Activated naive CD4-positive, alpha-beta T cell treated with anti-CD3 and anti-CD28 coated beads, Interleukin-2, amount 10 ng/mL, durations not matched to agents 7 days and 5 days (primary cell): Measurements from ENCODE around the gene THSD8.

Experiments used
- CTCF ChIA-PET: fragments of 350-600 bp; sonication (Branson Sonifier 250); formaldehyde crosslinking; loops from one replicate; lab custom pipeline; 2021; ENCODE audit warnings: antibody characterized with exemption; lab: Charles Lee
- DNase-seq: peaks from one replicate; pipeline ENCODE4 v3.0.0-alpha.2; 2020
- H3K27ac Mint-ChIP-seq: one replicate; pipeline ENCODE4 v1.8.0; 2021; ENCODE audit warnings: mild to moderate bottlenecking, moderate library complexity, mixed read lengths
- H3K27me3 Mint-ChIP-seq: one replicate; pipeline ENCODE4 v1.8.0; 2021; ENCODE audit warnings: mild to moderate bottlenecking, mixed read lengths
- H3K36me3 Mint-ChIP-seq: one replicate; pipeline ENCODE4 v1.8.0; 2021; ENCODE audit warnings: mixed read lengths
- H3K4me1 Mint-ChIP-seq: one replicate; pipeline ENCODE4 v1.8.0; 2021; ENCODE audit warnings: mixed read lengths
- H3K4me3 Mint-ChIP-seq: one replicate; pipeline ENCODE4 v1.8.0; 2021; ENCODE audit warnings: mild to moderate bottlenecking, moderate library complexity, mixed read lengths
- H3K9me3 Mint-ChIP-seq: one replicate; pipeline ENCODE4 v1.8.0; 2021; ENCODE audit warnings: mixed read lengths

Gene THSD8

GRCh38 chr19:12784394-12784870 lies 17.4 kb upstream of the THSD8 start:
- Mint-ChIP-seq H3K27ac (no peak overlapping the region), H3K9me3 (no peaks in the 10 kb centered on the region), H3K27me3 (no peaks in the 10 kb centered on the region), H3K4me1 (peaks cover 38% of the 10 kb centered on the region), H3K4me3 (no peak overlapping the region), H3K36me3 (no peaks in the 10 kb centered on the region)
- peak; percentile 47 for DNase-seq
- CTCF ChIA-PET: interaction anchor here (30.6 kb wide), 1 partner anchor 13 kb away, joined by 706 read pairs; the partner anchor contains the start of genes JUNB, PRDX2 and THSD8

GRCh38 chr19:12784871-12785430 lies 16.9 kb upstream of the THSD8 start:
- peak; percentile 39 for DNase-seq
- H3K4me3 Mint-ChIP-seq: no peak overlapping the region

DNA sequence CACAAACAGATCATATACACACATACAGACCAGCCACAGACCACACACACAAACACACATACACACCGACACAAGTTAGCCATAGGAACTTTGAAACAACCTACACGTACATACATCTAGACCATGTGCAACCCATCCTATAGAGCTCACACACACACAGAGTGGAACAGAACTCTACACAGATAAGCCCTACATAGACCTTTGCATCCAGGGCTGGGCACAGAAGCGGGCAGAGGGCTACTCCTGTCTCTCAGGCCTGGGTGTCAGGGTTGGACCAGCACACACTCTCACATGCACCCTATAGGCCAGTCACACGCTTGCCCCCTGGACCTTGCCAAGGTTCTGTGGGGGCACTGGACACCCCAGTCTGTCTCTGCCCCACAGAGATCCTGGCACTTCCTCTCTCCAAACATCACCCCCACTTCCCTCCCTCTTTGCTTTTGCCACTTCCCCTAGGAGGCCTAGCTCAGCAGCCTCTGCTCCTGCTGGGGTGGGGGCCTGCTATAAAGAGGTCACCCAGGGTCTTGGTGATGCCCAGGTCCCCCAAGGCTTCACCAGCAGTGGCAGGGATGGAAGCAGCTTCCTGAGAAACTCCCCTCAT lies 16.3 kb upstream of the THSD8 start:
- CTCF ChIA-PET: interaction anchor here (1.3 kb wide), 1 partner anchor 10 kb away, joined by 6 read pairs; no protein-coding TSS in a partner anchor
- Mint-ChIP-seq H3K9me3 (no peaks in the 10 kb centered on the region), H3K4me3 (no peak overlapping the region), H3K27ac (no peak overlapping the region), H3K36me3 (no peaks in the 10 kb centered on the region), H3K27me3 (no peaks in the 10 kb centered on the region), H3K4me1 (peaks cover 34% of the 10 kb centered on the region)
- no peak for DNase-seq

More at GRCh38 chr19:12784871-12785430, 16.9 kb upstream of the THSD8 start:
- CTCF ChIA-PET: interaction anchor here (1.3 kb wide), 1 partner anchor 11 kb away, joined by 6 read pairs; no protein-coding TSS in a partner anchor
- Mint-ChIP-seq H3K36me3 (no peaks in the 10 kb centered on the region), H3K9me3 (no peaks in the 10 kb centered on the region), H3K27ac (no peak overlapping the region), H3K4me1 (peaks cover 33% of the 10 kb centered on the region), H3K27me3 (no peaks in the 10 kb centered on the region)

DNA sequence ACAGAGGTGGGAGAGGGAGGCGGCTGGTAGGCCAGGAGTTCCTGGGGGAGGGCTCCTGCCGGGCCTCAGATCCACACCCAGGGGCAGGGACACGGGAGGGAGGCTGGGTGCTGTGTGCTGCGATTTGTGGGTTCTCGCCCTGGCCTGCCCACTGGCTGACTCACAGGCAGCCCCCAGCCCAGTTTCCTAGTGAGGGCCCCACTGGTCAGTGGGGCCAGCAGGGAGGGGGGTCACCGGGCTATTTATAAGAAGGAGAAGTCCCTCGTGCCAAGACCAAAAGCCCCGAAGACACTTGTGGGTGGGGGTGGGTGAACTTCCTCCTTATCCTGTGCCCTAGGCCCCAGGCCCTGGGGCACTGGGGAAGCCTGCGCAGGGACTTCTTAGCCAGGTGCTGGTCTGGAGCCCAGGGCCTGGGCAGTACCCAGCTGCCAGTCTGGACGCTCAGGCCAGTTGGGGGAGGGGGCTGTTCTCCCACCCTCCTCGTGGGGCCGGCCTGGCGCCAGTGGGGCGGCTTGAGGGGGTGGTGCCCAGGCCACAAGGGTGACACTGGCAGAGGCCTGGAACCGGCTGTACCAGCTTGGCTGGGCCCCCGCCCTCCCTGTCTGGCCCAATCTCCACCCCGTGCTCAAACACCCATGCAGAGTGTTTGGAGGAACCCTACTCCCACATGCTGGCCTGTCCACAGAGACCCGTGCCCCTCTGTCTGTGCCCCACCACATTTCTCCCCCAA lies 15.6 kb upstream of the THSD8 start:
- H3K27me3 Mint-ChIP-seq: peaks cover 2% of the 10 kb centered on the region
- H3K4me3 Mint-ChIP-seq: no peak overlapping the region
- CTCF ChIA-PET: interaction anchor here (1.3 to 3.5 kb wide), 3 partner anchors 9 to 20 kb away, joined by 3 to 31 read pairs (median 6); no protein-coding TSS in a partner anchor
- peaks cover 40% of the 10 kb centered on the region for H3K4me1 Mint-ChIP-seq
- peak; percentile 38 for DNase-seq
- H3K36me3 Mint-ChIP-seq: no peaks in the 10 kb centered on the region
- peak overlapping the region; percentile 47 for H3K27ac Mint-ChIP-seq
- H3K9me3 Mint-ChIP-seq: no peaks in the 10 kb centered on the region

- no peaks in the 10 kb centered on the region for H3K9me3 Mint-ChIP-seq
- DNase-seq: no peak
- H3K4me1 Mint-ChIP-seq: peaks cover 34% of the 10 kb centered on the region
- H3K36me3 Mint-ChIP-seq: no peaks in the 10 kb centered on the region
- CTCF ChIA-PET: interaction anchor here (1.4 to 3.5 kb wide), 2 partner anchors 9 to 21 kb away, joined by 3 to 31 read pairs; no protein-coding TSS in a partner anchor
- H3K27me3 Mint-ChIP-seq: peaks cover 3% of the 10 kb centered on the region
- H3K4me3 Mint-ChIP-seq: no peak overlapping the region
- H3K27ac Mint-ChIP-seq: no peak overlapping the region
Observed at GRCh38 chr19:12786952-12787351, 14.9 kb upstream of the THSD8 start.

DNA sequence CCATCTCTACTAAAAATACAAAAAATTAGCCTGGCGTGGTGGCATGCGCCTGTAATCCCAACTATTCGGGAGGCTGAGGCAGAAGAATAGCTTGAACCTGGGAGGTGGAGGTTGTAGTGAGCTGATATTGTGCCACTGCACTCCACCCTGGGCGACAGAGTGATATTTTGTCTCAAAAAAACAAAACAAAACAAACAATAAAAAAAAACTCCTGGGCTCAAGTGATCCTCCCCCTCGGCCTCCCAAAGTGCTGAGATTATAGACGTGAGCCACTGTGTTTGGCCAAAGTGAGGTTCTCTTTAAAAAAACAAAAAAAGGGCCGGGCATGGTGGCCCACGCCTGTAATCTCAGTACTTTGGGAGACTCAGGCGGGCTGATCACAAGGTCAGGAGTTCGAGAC lies 14.4 kb upstream of the THSD8 start:
- H3K4me1 Mint-ChIP-seq: peaks cover 31% of the 10 kb centered on the region
- CTCF ChIA-PET: interaction anchor here (1.4 to 3.5 kb wide), 2 partner anchors 10 to 21 kb away, joined by 3 to 31 read pairs; no protein-coding TSS in a partner anchor
- peaks cover 3% of the 10 kb centered on the region for H3K27me3 Mint-ChIP-seq
- H3K4me3 Mint-ChIP-seq: no peak overlapping the region
- no peaks in the 10 kb centered on the region for H3K9me3 Mint-ChIP-seq
- no peak for DNase-seq
- peaks cover 2% of the 10 kb centered on the region for H3K36me3 Mint-ChIP-seq
- H3K27ac Mint-ChIP-seq: no peak overlapping the region

- Mint-ChIP-seq H3K27me3 (peaks cover 4% of the 10 kb centered on the region), H3K36me3 (peaks cover 5% of the 10 kb centered on the region), H3K4me1 (peaks cover 28% of the 10 kb centered on the region), H3K27ac (peak overlapping the region; percentile 89), H3K9me3 (no peaks in the 10 kb centered on the region), H3K4me3 (no peak overlapping the region)
- no peak for DNase-seq
- CTCF ChIA-PET: interaction anchor here (0.8 to 3.5 kb wide), 4 partner anchors 11 to 22 kb away, joined by 3 to 31 read pairs (median 6); no protein-coding TSS in a partner anchor
Observed at GRCh38 chr19:12788042-12788681, 13.7 kb upstream of the THSD8 start.

DNA sequence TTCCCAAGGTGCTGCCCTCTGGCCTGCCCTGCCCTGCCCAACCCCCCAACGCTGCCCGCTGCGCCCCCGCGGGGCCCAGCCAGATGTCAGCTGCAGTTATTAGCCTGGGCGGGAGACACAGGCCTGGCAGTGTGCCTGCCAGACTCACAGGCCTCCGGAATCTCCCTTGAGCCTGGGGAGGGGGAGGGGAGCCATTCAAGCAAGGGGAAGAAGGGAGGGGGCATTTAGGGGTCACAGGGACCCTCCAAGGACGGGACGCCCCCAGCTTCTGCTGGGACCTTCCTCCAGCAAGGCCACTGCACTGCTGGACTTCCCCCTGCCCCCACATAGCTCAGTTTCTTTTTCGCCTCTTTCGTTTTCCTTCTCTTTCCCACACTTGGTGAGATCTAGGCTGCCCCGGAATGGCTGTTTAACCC lies 13.2 kb upstream of the THSD8 start:
- peak; percentile 35 for DNase-seq
- Mint-ChIP-seq H3K4me3 (peak overlapping the region; percentile 80), H3K27me3 (peaks cover 7% of the 10 kb centered on the region), H3K4me1 (peaks cover 23% of the 10 kb centered on the region), H3K9me3 (no peaks in the 10 kb centered on the region), H3K27ac (peak overlapping the region; percentile 89), H3K36me3 (peaks cover 8% of the 10 kb centered on the region)
- CTCF ChIA-PET: interaction anchor here (0.8 to 3.5 kb wide), 4 partner anchors 11 to 23 kb away, joined by 3 to 31 read pairs (median 6); no protein-coding TSS in a partner anchor

GRCh38 chr19:12789098-12789903 lies 12.6 kb upstream of the THSD8 start:
- no peak for DNase-seq
- H3K4me1 Mint-ChIP-seq: peaks cover 27% of the 10 kb centered on the region
- CTCF ChIA-PET: interaction anchor here (0.8 to 3.5 kb wide), 4 partner anchors 10 to 23 kb away, joined by 3 to 31 read pairs (median 6); no protein-coding TSS in a partner anchor
- H3K27me3 Mint-ChIP-seq: peaks cover 7% of the 10 kb centered on the region
- peak overlapping the region; percentile 99 for H3K27ac Mint-ChIP-seq
- peak overlapping the region; percentile 92 for H3K4me3 Mint-ChIP-seq
- H3K9me3 Mint-ChIP-seq: no peaks in the 10 kb centered on the region
- H3K36me3 Mint-ChIP-seq: peaks cover 8% of the 10 kb centered on the region

GRCh38 chr19:12789904-12790619 lies 11.8 kb upstream of the THSD8 start:
- H3K4me3 Mint-ChIP-seq: peak overlapping the region; percentile 92
- DNase-seq: peak; percentile 95
- H3K4me1 Mint-ChIP-seq: peaks cover 34% of the 10 kb centered on the region
- peaks cover 7% of the 10 kb centered on the region for H3K27me3 Mint-ChIP-seq
- H3K36me3 Mint-ChIP-seq: peaks cover 8% of the 10 kb centered on the region
- peak overlapping the region; percentile 99 for H3K27ac Mint-ChIP-seq
- CTCF ChIA-PET: interaction anchor here (1.4 to 14.0 kb wide), 4 partner anchors 9 to 24 kb away, joined by 4 to 706 read pairs (median 20); partner anchors contain the start of gene HOOK2
- no peaks in the 10 kb centered on the region for H3K9me3 Mint-ChIP-seq

DNA sequence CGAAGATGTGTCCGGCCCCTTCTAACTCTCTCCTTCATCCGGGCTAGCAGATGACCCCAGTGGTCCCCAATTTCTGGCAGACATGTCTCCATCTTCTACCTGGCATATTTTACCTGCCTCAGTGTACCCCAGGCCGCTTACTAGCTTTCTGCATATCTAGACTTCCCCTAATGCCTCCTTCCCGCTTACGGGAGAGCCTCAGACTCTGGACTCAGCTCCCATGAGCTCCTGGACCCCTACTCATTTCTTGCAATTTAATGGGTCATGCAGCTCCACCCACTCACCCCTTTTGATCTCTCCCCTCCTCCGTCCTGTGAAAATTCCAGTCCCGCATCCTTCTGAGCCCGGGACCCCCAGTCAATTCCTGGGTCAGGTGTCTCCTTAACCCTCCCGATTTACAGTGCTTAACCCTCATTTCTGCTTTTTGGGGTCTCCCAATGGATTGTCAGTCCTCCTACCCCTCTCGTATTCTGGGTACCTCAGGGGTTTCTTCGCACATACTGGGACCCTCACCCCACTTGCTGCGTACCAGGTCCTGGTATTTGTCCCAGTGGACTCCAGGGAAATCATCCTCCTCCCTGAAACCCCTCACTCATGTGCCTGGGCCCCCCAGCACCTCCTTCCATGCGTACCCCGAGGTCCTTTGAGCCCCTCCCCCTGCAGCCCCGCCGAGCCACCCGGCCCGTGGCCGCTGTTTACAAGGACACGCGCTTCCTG lies 11.1 kb upstream of the THSD8 start:
- peak overlapping the region; percentile 99 for H3K27ac Mint-ChIP-seq
- H3K27me3 Mint-ChIP-seq: peaks cover 7% of the 10 kb centered on the region
- no peaks in the 10 kb centered on the region for H3K9me3 Mint-ChIP-seq
- CTCF ChIA-PET: interaction anchor here (0.7 to 14.0 kb wide), 2 partner anchors 21 to 57 kb away, joined by 4 to 706 read pairs; partner anchors contain the start of genes HOOK2 and TRIR
- H3K4me1 Mint-ChIP-seq: peaks cover 38% of the 10 kb centered on the region
- DNase-seq: peak; percentile 30
- peaks cover 8% of the 10 kb centered on the region for H3K36me3 Mint-ChIP-seq
- peak overlapping the region; percentile 92 for H3K4me3 Mint-ChIP-seq
